ENCODE data around the gene SIGLEC12.

DNA sequence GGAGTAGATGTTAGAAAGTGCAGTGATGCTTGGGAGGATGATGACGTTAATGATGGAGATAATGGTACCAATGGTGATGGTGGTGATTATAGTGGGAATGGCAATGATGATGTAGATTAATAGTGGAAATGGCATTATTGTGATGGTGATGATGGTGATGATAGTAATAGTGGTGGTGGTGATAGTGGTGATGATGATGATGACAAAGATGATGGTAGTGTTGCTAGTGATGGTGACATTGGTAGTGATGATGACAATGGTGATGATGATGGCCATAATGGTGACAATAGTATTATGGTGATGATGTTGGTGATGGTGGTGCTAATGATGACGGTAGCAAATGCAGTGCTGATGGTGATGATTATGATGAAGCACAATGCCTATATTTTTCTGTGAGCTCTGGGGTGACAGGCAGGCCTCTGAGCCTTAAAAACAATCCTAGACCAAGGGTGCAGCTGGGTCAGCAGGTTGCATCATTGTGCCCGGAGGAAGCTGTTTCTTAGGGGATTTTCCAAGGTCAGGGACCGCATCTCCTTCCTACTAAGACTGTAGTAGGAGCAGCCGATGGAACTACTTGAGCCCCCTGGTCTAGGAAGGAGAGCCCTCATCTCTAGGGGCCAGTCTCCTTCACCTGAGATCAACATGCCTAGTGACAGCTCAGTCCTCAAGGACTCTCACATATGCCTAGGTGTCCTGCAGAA lies 15.5 kb downstream of the SIGLEC12 start:
- TF ChIP-seq POLR2A (IDR thresholded peaks at IDR 0.05) = no peak
- TF ChIP-seq, protein P1, sequence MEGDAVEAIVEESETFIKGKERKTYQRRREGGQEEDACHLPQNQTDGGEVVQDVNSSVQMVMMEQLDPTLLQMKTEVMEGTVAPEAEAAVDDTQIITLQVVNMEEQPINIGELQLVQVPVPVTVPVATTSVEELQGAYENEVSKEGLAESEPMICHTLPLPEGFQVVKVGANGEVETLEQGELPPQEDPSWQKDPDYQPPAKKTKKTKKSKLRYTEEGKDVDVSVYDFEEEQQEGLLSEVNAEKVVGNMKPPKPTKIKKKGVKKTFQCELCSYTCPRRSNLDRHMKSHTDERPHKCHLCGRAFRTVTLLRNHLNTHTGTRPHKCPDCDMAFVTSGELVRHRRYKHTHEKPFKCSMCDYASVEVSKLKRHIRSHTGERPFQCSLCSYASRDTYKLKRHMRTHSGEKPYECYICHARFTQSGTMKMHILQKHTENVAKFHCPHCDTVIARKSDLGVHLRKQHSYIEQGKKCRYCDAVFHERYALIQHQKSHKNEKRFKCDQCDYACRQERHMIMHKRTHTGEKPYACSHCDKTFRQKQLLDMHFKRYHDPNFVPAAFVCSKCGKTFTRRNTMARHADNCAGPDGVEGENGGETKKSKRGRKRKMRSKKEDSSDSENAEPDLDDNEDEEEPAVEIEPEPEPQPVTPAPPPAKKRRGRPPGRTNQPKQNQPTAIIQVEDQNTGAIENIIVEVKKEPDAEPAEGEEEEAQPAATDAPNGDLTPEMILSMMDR (IDR thresholded peaks at IDR 0.05 in 4 of 5, conservative IDR thresholded peaks at IDR 0.05 in 1 of 5) = no peak

Measured in gastrocnemius medialis (tissue), 4 donors.